AG09319 (cell line): ENCODE data around the gene CCSAP.

Experiments
- DNase-seq: peaks from one replicate; pipeline ENCODE4 v3.0.0-alpha.2; 2010; ENCODE audit warnings: low read depth; ENCODE audit errors: extremely low read depth
- CTCF ChIP-seq: IDR thresholded peaks from 2 replicates; pipeline ENCODE4 v1.5.1; 2011; ENCODE audit warnings: low read depth, mild to moderate bottlenecking, inconsistent platforms, low read length, moderate library complexity

CCSAP gene

GRCh38 chr1:229363723-229364122, 20.9 kb upstream of the CCSAP start:
- DNase-seq, result no peak
- no peak for TF ChIP-seq CTCF

GRCh38 chr1:229360420-229360819, 17.6 kb upstream of the CCSAP start:
- no peak for DNase-seq
- no peak for TF ChIP-seq CTCF

- TF ChIP-seq CTCF, result no peak
- no peak for DNase-seq
Observed at GRCh38 chr1:229355661-229356060, 12.8 kb upstream of the CCSAP start.

GRCh38 chr1:229354226-229354625, 11.4 kb upstream of the CCSAP start:
- no peak for TF ChIP-seq CTCF
- DNase-seq, result no peak

GRCh38 chr1:229352975-229353374, 10.1 kb upstream of the CCSAP start:
- DNase-seq, result no peak
- TF ChIP-seq CTCF, result no peak

GRCh38 chr1:229349463-229350385, 6.9 kb upstream of the CCSAP start:
- no peak for DNase-seq
- no peak for TF ChIP-seq CTCF

GRCh38 chr1:229347528-229347927, 4.7 kb upstream of the CCSAP start:
- TF ChIP-seq CTCF, result no peak

More at GRCh38 chr1:229347528-229347927, 4.7 kb upstream of the CCSAP start:
- DNase-seq, result no peak
